Suppressor macrophage treated with lipopolysaccharide for 1 hour (primary cell): ENCODE results near the gene PSME3.

Experiments used
- DNase-seq, 3 donors: peaks; one replicate each; pipeline ENCODE4 v3.0.0-alpha.2; 2020 to 2022

Gene PSME3

GRCh38 chr17:42818379-42818778 is 14.8 kb upstream of the PSME3 start:
- DNase-seq: no peak

GRCh38 chr17:42819939-42820535 is 13.2 kb upstream of the PSME3 start:
- peak; percentile 79 to 90 (median 85) for DNase-seq

GRCh38 chr17:42821176-42821575 is 12.0 kb upstream of the PSME3 start:
- DNase-seq: no peak

- DNase-seq: no peak
These were observed 5.7 kb upstream of the PSME3 start for GRCh38 chr17:42827472-42827871.

- DNase-seq: no peak
These were observed 2.2 kb upstream of the PSME3 start for GRCh38 chr17:42830971-42831370.

GRCh38 chr17:42832213-42832933 is 824 bp upstream of the PSME3 start:
- DNase-seq: no peak

- DNase-seq: peak in 2 of 3 donors; percentile 19 to 39
These were observed 698 bp downstream of the PSME3 start for GRCh38 chr17:42833767-42834422.

GRCh38 chr17:42835732-42836131 is 2.5 kb downstream of the PSME3 start:
- DNase-seq: no peak

- no peak for DNase-seq
These were observed 8.9 kb downstream of the PSME3 start for GRCh38 chr17:42841975-42842685.

GRCh38 chr17:42843358-42843934 is 10.2 kb downstream of the PSME3 start:
- DNase-seq: peak; percentile 72 to 81 (median 75)

GRCh38 chr17:42844271-42844670 is 11.1 kb downstream of the PSME3 start, which contains the start of gene AOC2:
Gene AOC2 (plus strand): TSS chr17:42844580. CDS start chr17:42844627, 47 bp downstream.
- DNase-seq: no peak

GRCh38 chr17:42844761-42845555 is 11.8 kb downstream of the PSME3 start:
- DNase-seq: no peak

GRCh38 chr17:42845556-42845917 is 12.3 kb downstream of the PSME3 start:
- no peak for DNase-seq

GRCh38 chr17:42845918-42846593 is 12.9 kb downstream of the PSME3 start:
- DNase-seq: peak; percentile 60 to 79 (median 74)

GRCh38 chr17:42846594-42847280 is 13.5 kb downstream of the PSME3 start:
- peak; percentile 70 to 85 (median 77) for DNase-seq

- no peak for DNase-seq
These were observed 14.9 kb downstream of the PSME3 start for GRCh38 chr17:42848093-42848492.

GRCh38 chr17:42849031-42849430 is 15.8 kb downstream of the PSME3 start:
- DNase-seq: no peak

- no peak for DNase-seq
These were observed 16.4 kb downstream of the PSME3 start for GRCh38 chr17:42849451-42850181.

GRCh38 chr17:42850954-42851353 is 17.8 kb downstream of the PSME3 start, which contains the start of gene AOC3:
Gene AOC3 (plus strand): TSS chr17:42851199. CDS start chr17:42851344, 145 bp downstream.
- no peak for DNase-seq
